NCI-H2196 treated with DMSO at 0.1 percent for 48 hours (cell line): ENCODE data around the gene COPG2.

Experiments used
- DNase-seq: peaks from one replicate; lab custom pipeline; 2025; ENCODE audit not compliant: unreplicated experiment; lab: John Stamatoyannopoulos, UW

COPG2 gene

GRCh38 chr7:130476297-130477150, 192.0 kb downstream of the COPG2 start:
- DNase-seq: no peak

- DNase-seq: no peak
Observed at GRCh38 chr7:130475776-130476175, 192.8 kb downstream of the COPG2 start.

GRCh38 chr7:130473876-130474275, 194.7 kb downstream of the COPG2 start:
- no peak for DNase-seq

- DNase-seq: no peak
Observed at GRCh38 chr7:130473289-130473688, 195.3 kb downstream of the COPG2 start.

- no peak for DNase-seq
Observed at GRCh38 chr7:130471974-130472373, 196.6 kb downstream of the COPG2 start.

- no peak for DNase-seq
Observed at GRCh38 chr7:130468612-130469011, 199.9 kb downstream of the COPG2 start.

GRCh38 chr7:130463553-130464434, 204.8 kb downstream of the COPG2 start:
- no peak for DNase-seq

GRCh38 chr7:130461272-130461671, 207.3 kb downstream of the COPG2 start:
- no peak for DNase-seq

- DNase-seq: no peak
Observed at GRCh38 chr7:130458257-130458656, 210.3 kb downstream of the COPG2 start.
